Liver (tissue), 9 donors: ENCODE data around the gene DISP3. TPM values are rescaled to one million over a fixed set of nuclear protein-coding genes. Genes with fewer than 3 reads are reported as not detected.

Source experiments
- DNase-seq: peaks from one replicate; pipeline ENCODE4 v3.0.0-alpha.2; 2017; ENCODE audit warnings: low spot score
- H3K27ac ChIP-seq, 2 donors: one replicate each; pipeline ENCODE4 v1.7.0; 2013; ENCODE audit warnings: inconsistent platforms in 2 of 2, low read length in 2 of 2, control low read depth in 1 of 2, low read depth in 1 of 2, mild to moderate bottlenecking in 1 of 2
- H3K27me3 ChIP-seq, 4 donors: one replicate each; pipeline versions ENCODE4 v1.6.1 to v1.7.0; 2013; ENCODE audit warnings: low read length in 3 of 4, inconsistent platforms in 1 of 4, mild to moderate bottlenecking in 1 of 4, moderate library complexity in 1 of 4; ENCODE audit not compliant: control insufficient read depth in 4 of 4, insufficient read depth in 4 of 4
- H3K36me3 ChIP-seq, 4 donors: one replicate each; pipeline versions ENCODE4 v1.6.1 to v1.7.0; 2013; ENCODE audit warnings: low read length in 3 of 4, mild to moderate bottlenecking in 3 of 4, low read depth in 1 of 4, moderate library complexity in 1 of 4; ENCODE audit not compliant: control insufficient read depth in 4 of 4, insufficient read depth in 3 of 4
- H3K4me1 ChIP-seq, 4 donors: one replicate each; pipeline versions ENCODE4 v1.6.1 to v1.7.0; 2013; ENCODE audit warnings: low read length in 3 of 4, mild to moderate bottlenecking in 3 of 4, moderate library complexity in 1 of 4; ENCODE audit not compliant: control insufficient read depth in 4 of 4, insufficient read depth in 4 of 4
- H3K4me3 ChIP-seq, 3 donors: one replicate each; pipeline versions ENCODE4 v1.6.1 to v1.7.0; 2013; ENCODE audit warnings: low read length in 3 of 3, control low read depth in 1 of 3, low read depth in 1 of 3, mild to moderate bottlenecking in 1 of 3
- H3K9ac ChIP-seq, 2 donors: one replicate each; pipeline ENCODE4 v1.7.0; 2013; ENCODE audit warnings: low read length in 2 of 2, mild to moderate bottlenecking in 2 of 2, moderate library complexity in 2 of 2, control low read depth in 1 of 2, low read depth in 1 of 2
- H3K9me3 ChIP-seq, 4 donors: one replicate each; pipeline versions ENCODE4 v1.6.1 to v1.7.0; 2013; ENCODE audit warnings: low read length in 3 of 4; ENCODE audit not compliant: control insufficient read depth in 4 of 4
- EGR1 ChIP-seq, 2 donors: IDR thresholded peaks; 2 replicates each; pipeline ENCODE4 v1.6.1; 2016 to 2018; ENCODE audit warnings: antibody characterized with exemption in 2 of 2, low read depth in 2 of 2
- FOXA1 ChIP-seq: IDR thresholded peaks from 2 replicates; pipeline ENCODE4 v1.6.1; 2016; ENCODE audit warnings: antibody characterized with exemption
- FOXA2 ChIP-seq: IDR thresholded peaks from 2 replicates; pipeline ENCODE4 v1.6.1; 2016; ENCODE audit warnings: antibody characterized with exemption
- GABPA ChIP-seq, 2 donors: IDR thresholded peaks in 1 of 2; conservative IDR thresholded peaks in 1 of 2; 2 replicates each; pipeline ENCODE4 v1.6.1; 2016; ENCODE audit warnings: antibody characterized with exemption in 2 of 2, mild to moderate bottlenecking in 1 of 2, moderate library complexity in 1 of 2
- HNF4A ChIP-seq, 2 donors: conservative IDR thresholded peaks; 2 replicates each; pipeline ENCODE4 v1.6.1; 2016; ENCODE audit warnings: antibody characterized with exemption in 2 of 2, mild to moderate bottlenecking in 2 of 2
- HNF4G ChIP-seq: IDR thresholded peaks from 2 replicates; pipeline ENCODE4 v1.6.1; 2016; ENCODE audit warnings: antibody characterized with exemption
- JUND ChIP-seq, 2 donors: IDR thresholded peaks; 2 replicates each; pipeline ENCODE4 v1.6.1; 2016; ENCODE audit warnings: antibody characterized with exemption in 2 of 2
- NR2F2 ChIP-seq: IDR thresholded peaks from 2 replicates; pipeline ENCODE4 v1.6.1; 2016; ENCODE audit warnings: antibody characterized with exemption
- RAD21 ChIP-seq, 2 donors: IDR thresholded peaks; 2 replicates each; pipeline ENCODE4 v1.6.1; 2016; ENCODE audit warnings: antibody characterized with exemption in 2 of 2, mild to moderate bottlenecking in 2 of 2
- RXRA ChIP-seq, 2 donors: IDR thresholded peaks; 2 replicates each; pipeline ENCODE4 v1.6.1; 2017 to 2018; ENCODE audit warnings: antibody characterized with exemption in 2 of 2, mild to moderate bottlenecking in 1 of 2
- SP1 ChIP-seq: IDR thresholded peaks from 2 replicates; pipeline ENCODE4 v1.6.1; 2018; ENCODE audit warnings: antibody characterized with exemption, mild to moderate bottlenecking
- TAF1 ChIP-seq: conservative IDR thresholded peaks from 2 replicates; pipeline ENCODE4 v1.6.1; 2016; ENCODE audit warnings: antibody characterized with exemption, mild to moderate bottlenecking
- YY1 ChIP-seq: IDR thresholded peaks from 2 replicates; pipeline ENCODE4 v1.6.1; 2016; ENCODE audit warnings: antibody characterized with exemption, mild to moderate bottlenecking
- WGBS: extraction: QIAGEN DNeasy Blood & Tissue Kit; methylation state at CpG from one replicate; pipeline ENCODE4 v1.1.7; 2013; 5-methylcytosine and 5-hydroxymethylcytosine counted together
- polyA plus RNA-seq, 2 donors: library from polyadenylated mRNA; stranded (reverse) in 1 of 2; unstranded in 1 of 2; fragments of 200-250 nt in 1 of 2; fragments of >200 nt in 1 of 2; fragmentation: Nextera tagmentation in 1 of 2; extraction: Ambion mirVana in 1 of 2; gene quantifications; one replicate each; pipeline versions ENCODE4 v1.2.1 to v1.2.3, GENCODE V29; 2013 to 2015
- total RNA-seq, 2 donors: library from RNA; depleted of rRNA; stranded (reverse); fragments of >200 nt; gene quantifications; one replicate each; pipeline ENCODE4 v1.2.3, GENCODE V29; 2014
- TF ChIP-seq, protein P1 (sequence below): fragments of 150-350 bp; IDR thresholded peaks from 2 replicates; pipeline ENCODE4 v1.5.1; 2017; ENCODE audit warnings: improper control_type of control experiment, low read depth, low read length; ENCODE audit not compliant: missing input control
- TF ChIP-seq, protein P2 (sequence below): IDR thresholded peaks from 2 replicates; pipeline ENCODE4 v1.6.1; 2016; ENCODE audit warnings: antibody characterized with exemption
- TF ChIP-seq, protein P3 (sequence below): IDR thresholded peaks from 2 replicates; pipeline ENCODE4 v1.6.1; 2016; ENCODE audit warnings: antibody characterized with exemption
- TF ChIP-seq, protein P4 (sequence below): IDR thresholded peaks from 2 replicates; pipeline ENCODE4 v1.6.1; 2016; ENCODE audit warnings: antibody characterized with exemption, mild to moderate bottlenecking
- TF ChIP-seq, protein P5 (sequence below): IDR thresholded peaks from 2 replicates; pipeline ENCODE4 v1.6.1; 2016; ENCODE audit warnings: antibody characterized with exemption
- donor health status: healthy.
- donor health status: healthy.
- donor health status: healthy.
- donor health status: healthy.
- donor health status: healthy.

The DISP3 gene
- total and polyA plus RNA-seq, 4 donors, result 0.02 to 0.08 TPM; not detected in 2

DNA sequence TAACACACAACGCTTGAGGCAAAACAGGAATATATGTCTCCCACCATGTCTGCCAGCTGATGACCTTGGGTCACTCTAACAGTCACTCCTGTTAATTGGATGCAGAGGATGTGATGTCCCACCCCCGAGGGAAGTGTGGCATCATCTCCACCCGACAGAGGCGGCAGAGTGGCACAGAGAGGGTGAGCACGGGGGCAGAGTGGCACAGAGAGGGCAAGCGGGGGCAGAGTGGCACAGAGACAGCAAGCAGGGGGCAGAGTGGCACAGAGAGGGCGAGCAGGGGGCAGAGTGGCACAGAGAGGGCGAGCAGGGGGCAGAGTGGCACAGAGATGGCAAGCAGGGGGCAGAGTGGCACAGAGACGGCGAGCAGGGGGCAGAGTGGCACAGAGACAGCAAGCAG lies 44.3 kb downstream of the DISP3 start (continued):
- TF ChIP-seq, protein P1, sequence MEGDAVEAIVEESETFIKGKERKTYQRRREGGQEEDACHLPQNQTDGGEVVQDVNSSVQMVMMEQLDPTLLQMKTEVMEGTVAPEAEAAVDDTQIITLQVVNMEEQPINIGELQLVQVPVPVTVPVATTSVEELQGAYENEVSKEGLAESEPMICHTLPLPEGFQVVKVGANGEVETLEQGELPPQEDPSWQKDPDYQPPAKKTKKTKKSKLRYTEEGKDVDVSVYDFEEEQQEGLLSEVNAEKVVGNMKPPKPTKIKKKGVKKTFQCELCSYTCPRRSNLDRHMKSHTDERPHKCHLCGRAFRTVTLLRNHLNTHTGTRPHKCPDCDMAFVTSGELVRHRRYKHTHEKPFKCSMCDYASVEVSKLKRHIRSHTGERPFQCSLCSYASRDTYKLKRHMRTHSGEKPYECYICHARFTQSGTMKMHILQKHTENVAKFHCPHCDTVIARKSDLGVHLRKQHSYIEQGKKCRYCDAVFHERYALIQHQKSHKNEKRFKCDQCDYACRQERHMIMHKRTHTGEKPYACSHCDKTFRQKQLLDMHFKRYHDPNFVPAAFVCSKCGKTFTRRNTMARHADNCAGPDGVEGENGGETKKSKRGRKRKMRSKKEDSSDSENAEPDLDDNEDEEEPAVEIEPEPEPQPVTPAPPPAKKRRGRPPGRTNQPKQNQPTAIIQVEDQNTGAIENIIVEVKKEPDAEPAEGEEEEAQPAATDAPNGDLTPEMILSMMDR, result no peak
- no peak for TF ChIP-seq GABPA (IDR thresholded peaks at IDR 0.05 in 1 of 2, conservative IDR thresholded peaks at IDR 0.05 in 1 of 2)
- TF ChIP-seq, protein P2, sequence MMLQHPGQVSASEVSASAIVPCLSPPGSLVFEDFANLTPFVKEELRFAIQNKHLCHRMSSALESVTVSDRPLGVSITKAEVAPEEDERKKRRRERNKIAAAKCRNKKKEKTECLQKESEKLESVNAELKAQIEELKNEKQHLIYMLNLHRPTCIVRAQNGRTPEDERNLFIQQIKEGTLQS, result no peak
- TF ChIP-seq HNF4G, result no peak

DNA sequence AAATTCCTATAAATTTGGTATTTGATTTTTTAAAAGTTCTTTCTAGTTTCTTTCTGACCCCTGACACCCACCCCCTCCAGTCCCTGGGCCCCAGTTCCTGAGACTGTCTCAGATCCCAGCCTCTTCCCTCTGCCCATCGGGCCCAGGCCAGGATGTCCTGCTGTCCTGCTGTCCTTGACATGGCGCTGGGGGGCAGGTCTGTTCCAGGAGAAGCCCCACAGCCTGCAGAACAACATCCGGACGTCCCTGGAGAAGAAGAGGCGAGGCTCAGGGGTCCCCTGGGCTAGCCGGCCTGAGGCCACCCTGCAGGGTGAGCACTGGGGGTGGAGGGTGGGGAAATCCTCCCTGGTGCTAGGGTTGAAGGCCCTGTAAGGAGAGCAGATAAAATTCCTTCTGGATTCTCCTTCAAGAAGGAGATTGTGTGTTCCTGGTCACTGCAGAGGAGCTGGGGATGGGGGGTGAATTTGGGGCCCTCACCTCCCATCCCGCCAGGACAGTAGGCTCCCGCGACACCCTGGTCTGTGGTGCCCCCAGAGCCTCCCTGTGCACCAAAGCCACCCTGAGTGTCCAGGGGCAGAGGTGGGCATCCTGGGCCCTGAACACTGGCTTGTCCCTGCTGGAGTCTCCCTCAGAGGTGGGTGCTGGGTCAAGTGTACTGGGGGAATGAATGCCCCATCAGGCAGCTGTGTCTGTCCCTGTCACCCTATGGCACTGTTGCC lies 45.0 kb downstream of the DISP3 start:
- Histone ChIP-seq H3K4me1 (no peaks in the 10 kb centered on the region), H3K27ac (no peak overlapping the region), H3K9ac (no peak overlapping the region), H3K4me3 (no peak overlapping the region), H3K9me3 (no peaks in the 10 kb centered on the region), H3K36me3 (no peaks in the 10 kb centered on the region), H3K27me3 (no peaks in the 10 kb centered on the region)
- no peak for DNase-seq
- 73% methylated on average over 9 of the region's 9 CpGs for WGBS
- no peak for TF ChIP-seq FOXA1
- TF ChIP-seq, protein P1, result no peak
- no peak for TF ChIP-seq HNF4G
- no peak for TF ChIP-seq RXRA (IDR thresholded peaks at IDR 0.05)
- TF ChIP-seq FOXA2, result no peak
- TF ChIP-seq, protein P3, sequence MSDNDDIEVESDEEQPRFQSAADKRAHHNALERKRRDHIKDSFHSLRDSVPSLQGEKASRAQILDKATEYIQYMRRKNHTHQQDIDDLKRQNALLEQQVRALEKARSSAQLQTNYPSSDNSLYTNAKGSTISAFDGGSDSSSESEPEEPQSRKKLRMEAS, result no peak
- TF ChIP-seq GABPA (IDR thresholded peaks at IDR 0.05 in 1 of 2, conservative IDR thresholded peaks at IDR 0.05 in 1 of 2), result no peak
- no peak for TF ChIP-seq RAD21 (IDR thresholded peaks at IDR 0.05)
- TF ChIP-seq, protein P4, sequence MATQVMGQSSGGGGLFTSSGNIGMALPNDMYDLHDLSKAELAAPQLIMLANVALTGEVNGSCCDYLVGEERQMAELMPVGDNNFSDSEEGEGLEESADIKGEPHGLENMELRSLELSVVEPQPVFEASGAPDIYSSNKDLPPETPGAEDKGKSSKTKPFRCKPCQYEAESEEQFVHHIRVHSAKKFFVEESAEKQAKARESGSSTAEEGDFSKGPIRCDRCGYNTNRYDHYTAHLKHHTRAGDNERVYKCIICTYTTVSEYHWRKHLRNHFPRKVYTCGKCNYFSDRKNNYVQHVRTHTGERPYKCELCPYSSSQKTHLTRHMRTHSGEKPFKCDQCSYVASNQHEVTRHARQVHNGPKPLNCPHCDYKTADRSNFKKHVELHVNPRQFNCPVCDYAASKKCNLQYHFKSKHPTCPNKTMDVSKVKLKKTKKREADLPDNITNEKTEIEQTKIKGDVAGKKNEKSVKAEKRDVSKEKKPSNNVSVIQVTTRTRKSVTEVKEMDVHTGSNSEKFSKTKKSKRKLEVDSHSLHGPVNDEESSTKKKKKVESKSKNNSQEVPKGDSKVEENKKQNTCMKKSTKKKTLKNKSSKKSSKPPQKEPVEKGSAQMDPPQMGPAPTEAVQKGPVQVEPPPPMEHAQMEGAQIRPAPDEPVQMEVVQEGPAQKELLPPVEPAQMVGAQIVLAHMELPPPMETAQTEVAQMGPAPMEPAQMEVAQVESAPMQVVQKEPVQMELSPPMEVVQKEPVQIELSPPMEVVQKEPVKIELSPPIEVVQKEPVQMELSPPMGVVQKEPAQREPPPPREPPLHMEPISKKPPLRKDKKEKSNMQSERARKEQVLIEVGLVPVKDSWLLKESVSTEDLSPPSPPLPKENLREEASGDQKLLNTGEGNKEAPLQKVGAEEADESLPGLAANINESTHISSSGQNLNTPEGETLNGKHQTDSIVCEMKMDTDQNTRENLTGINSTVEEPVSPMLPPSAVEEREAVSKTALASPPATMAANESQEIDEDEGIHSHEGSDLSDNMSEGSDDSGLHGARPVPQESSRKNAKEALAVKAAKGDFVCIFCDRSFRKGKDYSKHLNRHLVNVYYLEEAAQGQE, result no peak
- no peak for TF ChIP-seq YY1
- TF ChIP-seq TAF1, result no peak
- no peak for TF ChIP-seq EGR1 (IDR thresholded peaks at IDR 0.05; ENCODE audit: low read depth in 2 of 2)
- no peak for TF ChIP-seq JUND (IDR thresholded peaks at IDR 0.05)
- TF ChIP-seq SP1, result no peak
- TF ChIP-seq HNF4A (conservative IDR thresholded peaks at IDR 0.05), result no peak
- TF ChIP-seq, protein P2, result no peak
- TF ChIP-seq, protein P5, sequence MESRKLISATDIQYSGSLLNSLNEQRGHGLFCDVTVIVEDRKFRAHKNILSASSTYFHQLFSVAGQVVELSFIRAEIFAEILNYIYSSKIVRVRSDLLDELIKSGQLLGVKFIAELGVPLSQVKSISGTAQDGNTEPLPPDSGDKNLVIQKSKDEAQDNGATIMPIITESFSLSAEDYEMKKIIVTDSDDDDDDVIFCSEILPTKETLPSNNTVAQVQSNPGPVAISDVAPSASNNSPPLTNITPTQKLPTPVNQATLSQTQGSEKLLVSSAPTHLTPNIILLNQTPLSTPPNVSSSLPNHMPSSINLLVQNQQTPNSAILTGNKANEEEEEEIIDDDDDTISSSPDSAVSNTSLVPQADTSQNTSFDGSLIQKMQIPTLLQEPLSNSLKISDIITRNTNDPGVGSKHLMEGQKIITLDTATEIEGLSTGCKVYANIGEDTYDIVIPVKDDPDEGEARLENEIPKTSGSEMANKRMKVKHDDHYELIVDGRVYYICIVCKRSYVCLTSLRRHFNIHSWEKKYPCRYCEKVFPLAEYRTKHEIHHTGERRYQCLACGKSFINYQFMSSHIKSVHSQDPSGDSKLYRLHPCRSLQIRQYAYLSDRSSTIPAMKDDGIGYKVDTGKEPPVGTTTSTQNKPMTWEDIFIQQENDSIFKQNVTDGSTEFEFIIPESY, result no peak
- no peak for TF ChIP-seq NR2F2
